GM18517 (cell line): Measurements from ENCODE around the gene CPT1A.

Experiments used
- ATAC-seq: cut with Tn5 transposase; IDR thresholded peaks from one replicate; pipeline ENCODE4 v1.9.1; 2021; ENCODE audit warnings: mild to moderate bottlenecking, moderate library complexity; ENCODE audit not compliant: unreplicated experiment

CPT1A gene

DNA sequence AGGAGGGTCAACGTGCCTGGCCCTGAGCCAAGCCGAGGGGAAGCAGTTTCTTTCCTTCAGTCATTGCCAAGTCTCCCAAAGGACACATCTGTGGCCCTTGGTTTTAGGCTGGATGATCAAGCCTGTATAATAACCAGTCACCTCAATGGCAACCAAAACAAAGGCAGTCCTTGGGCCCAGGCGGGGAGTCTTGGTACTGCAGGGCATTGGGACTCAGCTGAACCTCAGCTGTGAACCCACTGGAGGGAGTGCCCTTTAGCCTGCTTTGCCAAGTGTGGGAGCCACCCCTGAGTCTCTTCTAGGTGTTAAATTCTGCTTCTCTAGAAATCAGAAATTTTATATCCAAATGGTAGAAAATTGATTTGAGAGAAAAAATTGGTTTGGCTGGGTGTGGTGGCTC, 36.9 kb downstream of the CPT1A start:
- no peak for ATAC-seq

DNA sequence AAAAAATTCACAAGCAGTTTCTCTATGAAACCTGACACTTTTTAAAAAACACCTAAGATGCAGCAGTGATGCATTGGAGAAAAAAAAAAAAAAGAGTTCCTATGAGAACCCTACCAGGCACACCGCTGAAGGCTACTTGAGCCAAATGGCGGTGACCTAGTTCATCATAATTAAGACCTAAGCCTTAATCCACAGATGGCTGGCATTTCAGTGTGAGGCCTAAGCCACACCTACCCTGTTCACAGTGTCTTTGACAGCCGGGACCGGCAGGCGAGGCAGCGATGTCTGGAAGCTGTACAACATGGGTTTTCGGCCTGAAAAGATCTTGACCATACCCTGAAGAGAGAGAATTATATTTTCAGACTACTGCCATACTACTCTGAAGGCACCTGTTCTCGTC, 38.0 kb downstream of the CPT1A start:
- ATAC-seq = no peak

GRCh38 chr11:68798221-68798813, 43.4 kb downstream of the CPT1A start:
- ATAC-seq = no peak

GRCh38 chr11:68796801-68797200, 44.9 kb downstream of the CPT1A start:
- ATAC-seq = no peak

GRCh38 chr11:68792400-68792966, 49.2 kb downstream of the CPT1A start:
- ATAC-seq = no peak

DNA sequence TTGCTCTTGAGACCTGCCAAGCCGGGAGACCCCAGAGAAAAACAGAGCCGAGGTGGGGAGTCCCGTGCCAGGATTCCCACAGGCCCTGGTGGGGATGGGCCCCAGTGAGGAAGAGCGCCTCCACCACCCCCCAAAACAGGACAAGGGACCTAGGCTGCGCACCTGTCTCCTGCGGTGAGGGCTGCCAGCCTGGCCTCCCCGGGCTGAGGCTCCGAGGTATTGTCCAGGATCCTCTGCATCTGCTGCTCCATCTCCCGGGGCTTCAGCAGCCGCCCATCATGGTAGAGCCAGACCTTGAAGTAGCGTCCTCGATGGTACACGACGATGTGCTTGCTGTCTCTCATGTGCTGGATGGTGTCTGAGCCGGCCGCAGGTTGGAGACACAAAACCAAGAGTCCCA, 57.1 kb downstream of the CPT1A start:
- ATAC-seq = no peak

DNA sequence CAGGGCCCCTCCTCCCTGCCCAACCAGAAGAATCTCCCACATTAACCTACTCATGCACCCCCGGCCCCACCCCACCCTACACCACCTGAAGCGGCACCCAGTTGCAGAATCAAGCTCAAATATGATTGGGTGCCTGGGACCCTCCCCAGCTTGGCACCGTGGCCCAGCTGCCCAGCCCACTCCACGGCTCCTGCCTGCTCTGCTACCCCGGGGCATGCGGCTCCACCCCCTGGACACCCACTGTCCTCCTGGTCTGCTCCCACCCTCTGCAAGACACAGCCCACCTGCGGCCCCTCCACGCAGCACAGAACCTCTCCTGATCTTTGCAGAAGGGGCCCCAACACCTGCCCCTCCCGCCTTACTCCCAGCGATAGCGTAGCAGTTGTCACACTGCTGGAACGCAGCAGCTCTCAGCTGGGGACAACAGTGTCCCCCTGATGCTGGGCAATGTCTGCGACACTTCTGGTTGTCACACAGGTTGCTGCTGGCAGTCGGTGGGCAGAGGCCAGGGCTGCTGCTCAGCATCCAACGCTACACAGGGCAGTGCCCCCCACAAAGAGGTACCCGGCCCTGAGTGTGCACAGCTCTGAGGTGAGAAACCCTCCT, 58.4 kb downstream of the CPT1A start:
- ATAC-seq = no peak

DNA sequence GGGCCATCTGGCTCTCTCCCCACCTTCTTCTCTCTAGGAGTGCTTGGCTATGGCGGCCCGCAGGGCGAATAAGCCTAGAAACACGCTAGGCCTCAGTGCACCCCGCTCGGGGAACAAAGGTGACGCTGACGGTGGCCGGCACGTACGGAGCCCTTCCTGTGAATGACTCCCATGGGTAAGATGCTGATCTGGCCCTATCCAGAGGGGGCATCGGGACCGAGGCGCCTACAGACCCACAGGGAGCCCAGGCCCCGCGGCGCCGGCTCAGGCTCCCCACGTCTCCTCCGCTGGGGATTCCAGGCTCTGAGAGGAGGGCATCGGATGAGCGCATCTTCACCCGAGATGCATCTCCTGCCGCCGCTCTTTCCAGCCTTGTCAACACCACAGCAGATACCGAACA, 59.0 kb downstream of the CPT1A start:
- no peak for ATAC-seq

DNA sequence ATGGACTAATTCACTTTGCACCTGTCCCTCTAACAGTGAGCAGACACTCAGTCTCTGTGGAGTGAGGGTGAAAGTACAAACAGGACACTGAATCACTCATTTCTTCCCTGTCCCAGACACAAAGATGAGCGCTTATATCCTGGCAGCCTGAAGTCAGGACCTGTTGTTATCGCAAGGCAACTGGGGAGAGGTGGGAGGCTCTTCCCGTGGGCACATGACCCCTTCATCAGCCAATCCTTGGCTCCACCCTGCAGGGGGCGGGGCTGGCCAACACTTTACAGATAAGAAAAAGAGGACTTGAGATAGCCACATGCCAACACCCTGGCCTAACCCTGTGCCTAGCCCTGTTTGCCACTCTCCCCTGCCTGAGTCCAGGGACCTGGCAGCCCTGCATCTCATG, 60.9 kb downstream of the CPT1A start:
- no peak for ATAC-seq

DNA sequence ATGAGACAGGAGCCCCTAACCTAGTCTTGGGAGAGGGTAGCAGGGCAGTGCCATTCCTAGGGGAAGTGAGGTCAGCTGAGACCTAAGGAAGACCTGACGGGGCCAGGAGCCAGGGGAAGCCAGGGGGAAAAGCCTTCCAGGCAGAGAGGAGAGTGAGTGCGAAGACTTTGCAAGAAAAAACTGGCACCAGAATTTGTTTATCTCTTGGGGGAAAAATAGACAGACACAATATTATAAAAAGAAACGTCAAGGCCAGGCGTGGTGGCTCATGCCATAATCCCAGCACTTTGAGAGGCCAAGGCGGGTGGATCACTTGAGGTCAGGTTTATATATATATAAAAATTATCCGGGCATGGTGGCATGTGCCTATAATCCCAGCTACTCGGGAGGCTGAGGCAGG, 63.5 kb downstream of the CPT1A start:
- no peak for ATAC-seq

- ATAC-seq = no peak
Observed at GRCh38 chr11:68776442-68777235, 65.1 kb downstream of the CPT1A start.

DNA sequence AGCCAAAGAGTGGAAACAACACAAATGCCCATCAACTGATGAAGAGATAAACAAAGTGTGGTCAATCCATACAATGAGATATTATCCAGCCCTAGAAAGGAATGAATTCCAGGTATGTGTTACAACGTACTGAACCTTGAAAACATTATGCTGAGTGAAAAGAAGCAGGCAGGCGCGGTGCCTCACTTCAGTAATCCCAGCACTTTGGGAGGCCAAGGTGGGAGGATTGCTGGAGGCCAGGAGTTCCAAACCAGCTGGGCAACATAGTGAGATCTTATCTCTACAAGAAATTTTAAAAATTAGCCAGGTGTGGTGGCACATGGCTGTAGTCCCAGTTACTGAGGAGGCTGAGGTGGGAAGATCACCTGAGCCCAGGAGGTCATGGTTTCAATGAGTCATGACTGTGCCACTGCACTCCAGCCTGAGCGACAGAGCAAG, 65.7 kb downstream of the CPT1A start:
- ATAC-seq = no peak

DNA sequence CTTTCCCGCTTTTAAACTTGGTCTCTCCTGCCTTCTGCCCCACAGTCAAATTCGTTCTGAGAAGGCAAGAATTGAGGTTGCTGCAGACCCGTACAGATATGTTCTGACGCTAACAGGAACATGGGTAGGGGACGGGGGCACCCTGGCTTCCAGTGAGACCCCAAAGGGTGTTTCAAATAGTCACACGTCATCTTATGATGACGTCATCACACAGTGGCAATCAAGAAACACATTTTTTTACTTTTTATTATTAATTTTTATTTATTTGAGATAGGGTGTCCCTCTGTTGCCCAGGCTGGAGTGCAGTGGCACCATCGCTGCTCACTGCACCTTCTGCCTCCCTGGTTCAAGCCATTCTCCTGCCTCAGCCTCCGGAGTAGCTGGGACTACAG, 67.5 kb downstream of the CPT1A start:
- no peak for ATAC-seq

DNA sequence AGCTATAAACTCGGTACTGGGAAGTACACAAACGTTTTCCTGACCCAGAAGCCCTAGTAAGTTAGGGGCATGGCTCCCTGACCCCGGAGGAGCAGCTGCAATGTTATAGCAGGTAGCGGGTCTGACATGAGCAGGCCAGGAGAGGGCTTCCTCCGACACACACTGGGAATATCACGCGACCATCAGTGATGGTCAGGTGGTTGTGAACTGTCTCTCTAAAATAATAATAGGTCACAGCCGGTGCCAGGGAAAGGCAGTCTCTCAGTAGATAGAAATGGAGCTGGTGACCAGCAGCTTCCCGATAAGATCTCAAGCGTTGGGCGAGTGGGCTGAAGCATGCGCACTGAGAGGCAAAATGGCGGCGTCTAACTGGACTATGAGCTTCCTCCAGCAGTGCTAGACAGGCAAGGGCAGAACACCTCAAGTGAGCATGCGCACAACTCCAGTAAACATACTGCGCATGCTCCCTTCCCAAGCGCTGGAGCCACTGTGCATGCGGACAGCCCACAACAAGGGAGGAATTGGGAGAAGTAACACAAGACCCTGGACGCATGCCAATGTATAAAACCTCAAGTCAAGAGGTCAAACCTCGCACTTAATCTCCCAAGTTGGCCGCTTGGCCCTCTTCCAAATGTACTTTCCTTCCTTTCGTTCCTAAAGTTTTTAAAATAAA, 68.1 kb downstream of the CPT1A start:
- no peak for ATAC-seq

- ATAC-seq = no peak
Observed at GRCh38 chr11:68772936-68773335, 68.8 kb downstream of the CPT1A start.

- no peak for ATAC-seq
Observed at GRCh38 chr11:68770781-68771180, 70.9 kb downstream of the CPT1A start.

DNA sequence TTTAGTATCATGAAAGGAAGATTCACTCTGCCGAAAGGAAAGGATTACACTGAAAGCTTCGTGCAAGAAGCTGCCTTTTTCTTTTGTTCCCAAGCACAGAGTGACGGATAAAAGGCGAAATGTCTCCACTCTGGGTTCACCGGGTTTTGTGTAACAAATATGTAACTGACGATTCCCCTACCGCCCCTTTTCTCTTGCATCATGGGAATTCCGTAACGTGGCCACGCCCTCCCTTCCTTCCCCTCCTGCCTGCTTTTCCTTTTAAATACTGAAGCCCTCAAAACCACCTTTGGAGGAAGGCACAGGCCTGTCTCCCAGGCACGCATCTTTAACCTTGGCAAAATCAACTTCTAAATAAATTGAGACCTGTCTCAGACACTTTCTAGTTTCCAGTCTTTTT, 74.0 kb downstream of the CPT1A start:
- ATAC-seq = no peak

- ATAC-seq = no peak
Observed at GRCh38 chr11:68766786-68767185, 74.9 kb downstream of the CPT1A start.

DNA sequence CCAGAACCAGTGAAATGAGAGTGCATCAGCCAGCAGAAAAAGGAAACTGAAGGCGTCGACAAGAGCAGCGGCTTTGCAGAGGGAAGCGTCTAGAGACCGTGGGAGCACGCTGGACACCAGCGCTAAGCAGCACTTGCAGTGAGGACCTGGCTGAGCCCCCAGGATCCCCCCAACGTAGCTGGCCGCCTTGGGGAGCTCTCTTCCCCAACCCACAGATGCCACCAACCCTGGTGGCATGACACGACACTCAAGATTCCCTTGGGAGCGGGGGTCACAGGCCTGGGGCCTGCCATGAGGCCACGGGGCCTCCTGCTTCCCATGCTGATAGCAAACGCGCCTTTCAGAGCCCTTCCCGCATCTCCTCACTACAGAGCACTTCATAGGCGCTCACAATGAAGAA, 77.0 kb downstream of the CPT1A start:
- no peak for ATAC-seq

DNA sequence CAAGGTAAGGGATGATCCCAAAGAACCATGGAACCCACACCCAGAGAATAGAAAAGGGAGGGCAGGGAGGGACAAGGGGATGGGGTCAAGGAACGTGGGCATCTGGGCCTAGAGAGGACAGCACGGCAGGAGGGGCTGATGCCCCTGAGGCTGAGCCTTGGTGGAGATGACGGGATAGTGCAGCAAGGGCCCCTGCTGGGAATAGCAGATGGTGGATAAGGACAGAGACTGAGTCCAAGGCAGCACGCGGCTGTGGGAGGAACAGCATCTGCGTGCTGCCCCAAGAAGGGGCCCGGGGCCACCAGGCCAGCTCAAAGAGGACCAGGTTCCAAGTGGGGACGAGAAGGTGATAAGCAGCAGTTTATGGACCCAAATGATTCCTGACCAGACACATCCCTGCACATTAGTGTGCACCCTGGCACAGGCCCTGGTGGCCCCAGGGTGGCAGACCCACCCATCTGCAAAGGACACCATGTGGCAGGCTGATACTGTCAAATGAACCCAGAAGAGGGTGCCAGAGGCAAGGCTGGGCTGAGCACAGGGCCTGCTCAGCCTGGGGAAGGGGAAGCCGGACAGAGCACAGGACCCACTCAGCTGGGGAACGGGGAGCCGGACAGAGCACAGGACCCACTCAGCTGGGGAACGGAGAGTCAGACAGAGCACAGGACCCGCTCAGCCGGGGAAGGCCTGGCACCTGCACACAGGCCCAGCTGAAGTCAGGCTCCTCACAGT, 77.6 kb downstream of the CPT1A start:
- no peak for ATAC-seq
